HG02610 (cell line): ENCODE data around the gene CBX7.

Source experiments
- ATAC-seq: cut with Tn5 transposase; IDR thresholded peaks from one replicate; pipeline ENCODE4 v1.9.1; 2021; ENCODE audit warnings: mild to moderate bottlenecking, moderate library complexity; ENCODE audit not compliant: unreplicated experiment

The CBX7 gene

GRCh38 chr22:39148026-39148726, 4.3 kb downstream of the CBX7 start:
- no peak for ATAC-seq

- no peak for ATAC-seq
Observed at GRCh38 chr22:39147335-39148025, 5.0 kb downstream of the CBX7 start.

GRCh38 chr22:39146256-39147101, 6.0 kb downstream of the CBX7 start:
- ATAC-seq = no peak

- peak; percentile 36 for ATAC-seq
Observed at GRCh38 chr22:39144101-39144767, 8.2 kb downstream of the CBX7 start.

- no peak for ATAC-seq
Observed at GRCh38 chr22:39142088-39142680, 10.3 kb downstream of the CBX7 start.

GRCh38 chr22:39139933-39140332, 12.5 kb downstream of the CBX7 start:
- ATAC-seq = no peak

- ATAC-seq = no peak
Observed at GRCh38 chr22:39138357-39138997, 14.0 kb downstream of the CBX7 start.

- ATAC-seq = no peak
Observed at GRCh38 chr22:39136317-39136716, 16.2 kb downstream of the CBX7 start.

- no peak for ATAC-seq
Observed at GRCh38 chr22:39135092-39135896, 17.2 kb downstream of the CBX7 start.

GRCh38 chr22:39134366-39135091, 18.0 kb downstream of the CBX7 start:
- no peak for ATAC-seq

- no peak for ATAC-seq
Observed at GRCh38 chr22:39133871-39134270, 18.6 kb downstream of the CBX7 start.

- ATAC-seq = no peak
Observed at GRCh38 chr22:39132871-39133524, 19.5 kb downstream of the CBX7 start.

GRCh38 chr22:39132281-39132680, 20.2 kb downstream of the CBX7 start:
- no peak for ATAC-seq

- no peak for ATAC-seq
Observed at GRCh38 chr22:39130892-39131855, 21.3 kb downstream of the CBX7 start.

- ATAC-seq = no peak
Observed at GRCh38 chr22:39130152-39130704, 22.3 kb downstream of the CBX7 start.

- no peak for ATAC-seq
Observed at GRCh38 chr22:39129746-39130145, 22.7 kb downstream of the CBX7 start.

GRCh38 chr22:39129081-39129480, 23.4 kb downstream of the CBX7 start:
- ATAC-seq = no peak
